ENCODE data around the gene DIP2B.

DNA sequence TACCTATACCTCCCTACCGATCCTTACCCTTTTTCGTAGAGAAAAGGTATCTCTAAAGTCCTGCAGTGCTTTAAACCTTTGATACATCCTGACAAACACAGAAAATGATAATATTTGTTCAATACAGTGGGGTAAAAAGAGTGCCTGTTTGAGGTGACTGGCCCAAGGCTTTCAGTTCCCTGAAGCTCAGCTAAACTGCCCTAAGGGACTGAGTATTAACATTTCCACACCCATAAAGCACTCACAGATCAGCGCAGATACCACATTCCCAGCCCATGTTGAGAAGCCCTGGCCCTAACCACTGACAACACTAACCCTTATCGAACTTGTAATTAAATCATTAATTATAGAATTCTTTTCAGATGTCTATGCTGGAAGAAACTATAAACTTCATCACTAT is 108.7 kb downstream of the DIP2B start:
- no peak for TF ChIP-seq POLR2A (IDR thresholded peaks at IDR 0.05)
- TF ChIP-seq, protein P1, sequence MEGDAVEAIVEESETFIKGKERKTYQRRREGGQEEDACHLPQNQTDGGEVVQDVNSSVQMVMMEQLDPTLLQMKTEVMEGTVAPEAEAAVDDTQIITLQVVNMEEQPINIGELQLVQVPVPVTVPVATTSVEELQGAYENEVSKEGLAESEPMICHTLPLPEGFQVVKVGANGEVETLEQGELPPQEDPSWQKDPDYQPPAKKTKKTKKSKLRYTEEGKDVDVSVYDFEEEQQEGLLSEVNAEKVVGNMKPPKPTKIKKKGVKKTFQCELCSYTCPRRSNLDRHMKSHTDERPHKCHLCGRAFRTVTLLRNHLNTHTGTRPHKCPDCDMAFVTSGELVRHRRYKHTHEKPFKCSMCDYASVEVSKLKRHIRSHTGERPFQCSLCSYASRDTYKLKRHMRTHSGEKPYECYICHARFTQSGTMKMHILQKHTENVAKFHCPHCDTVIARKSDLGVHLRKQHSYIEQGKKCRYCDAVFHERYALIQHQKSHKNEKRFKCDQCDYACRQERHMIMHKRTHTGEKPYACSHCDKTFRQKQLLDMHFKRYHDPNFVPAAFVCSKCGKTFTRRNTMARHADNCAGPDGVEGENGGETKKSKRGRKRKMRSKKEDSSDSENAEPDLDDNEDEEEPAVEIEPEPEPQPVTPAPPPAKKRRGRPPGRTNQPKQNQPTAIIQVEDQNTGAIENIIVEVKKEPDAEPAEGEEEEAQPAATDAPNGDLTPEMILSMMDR (IDR thresholded peaks at IDR 0.05): no peak

All from adrenal gland (tissue), 5 donors.